BE2C (cell line): ENCODE data around the gene INVS.

ENCODE experiments used
- DNase-seq: peaks from one replicate; pipeline ENCODE4 v3.0.0-alpha.2; 2020
- H3K27me3 ChIP-seq: fragments of 250-450 bp; sonication (Bioruptor Pico); 2 replicates; pipeline ENCODE4 v1.5.1; 2020; ENCODE audit warnings: mild to moderate bottlenecking
- H3K36me3 ChIP-seq: fragments of 250-450 bp; sonication (Bioruptor Pico); 2 replicates; pipeline ENCODE4 v1.5.1; 2020; ENCODE audit warnings: mild to moderate bottlenecking
- H3K4me1 ChIP-seq: fragments of 250-450 bp; sonication (Bioruptor Pico); 2 replicates; pipeline ENCODE4 v1.5.1; 2020
- H3K4me3 ChIP-seq: 2 replicates; pipeline ENCODE4 v1.5.1; 2011; ENCODE audit warnings: low read depth, low read length
- H3K9me3 ChIP-seq: fragments of 250-450 bp; sonication (Bioruptor Pico); 2 replicates; pipeline ENCODE4 v1.5.1; 2020
- TF ChIP-seq, protein P1 (sequence below): IDR thresholded peaks from 2 replicates; pipeline ENCODE4 v1.5.1; 2012; ENCODE audit warnings: mild to moderate bottlenecking, low read depth, low read length

The INVS gene

GRCh38 chr9:100306283-100306682 lies 207.2 kb downstream of the INVS start:
- H3K36me3 ChIP-seq, result peaks cover 87% of the 10 kb centered on the region
- H3K9me3 ChIP-seq, result no peaks in the 10 kb centered on the region
- DNase-seq, result no peak
- H3K27me3 ChIP-seq, result no peaks in the 10 kb centered on the region
- H3K4me3 ChIP-seq, result no peak overlapping the region
- H3K4me1 ChIP-seq, result no peaks in the 10 kb centered on the region
- TF ChIP-seq, protein P1, sequence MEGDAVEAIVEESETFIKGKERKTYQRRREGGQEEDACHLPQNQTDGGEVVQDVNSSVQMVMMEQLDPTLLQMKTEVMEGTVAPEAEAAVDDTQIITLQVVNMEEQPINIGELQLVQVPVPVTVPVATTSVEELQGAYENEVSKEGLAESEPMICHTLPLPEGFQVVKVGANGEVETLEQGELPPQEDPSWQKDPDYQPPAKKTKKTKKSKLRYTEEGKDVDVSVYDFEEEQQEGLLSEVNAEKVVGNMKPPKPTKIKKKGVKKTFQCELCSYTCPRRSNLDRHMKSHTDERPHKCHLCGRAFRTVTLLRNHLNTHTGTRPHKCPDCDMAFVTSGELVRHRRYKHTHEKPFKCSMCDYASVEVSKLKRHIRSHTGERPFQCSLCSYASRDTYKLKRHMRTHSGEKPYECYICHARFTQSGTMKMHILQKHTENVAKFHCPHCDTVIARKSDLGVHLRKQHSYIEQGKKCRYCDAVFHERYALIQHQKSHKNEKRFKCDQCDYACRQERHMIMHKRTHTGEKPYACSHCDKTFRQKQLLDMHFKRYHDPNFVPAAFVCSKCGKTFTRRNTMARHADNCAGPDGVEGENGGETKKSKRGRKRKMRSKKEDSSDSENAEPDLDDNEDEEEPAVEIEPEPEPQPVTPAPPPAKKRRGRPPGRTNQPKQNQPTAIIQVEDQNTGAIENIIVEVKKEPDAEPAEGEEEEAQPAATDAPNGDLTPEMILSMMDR, result no peak

DNA sequence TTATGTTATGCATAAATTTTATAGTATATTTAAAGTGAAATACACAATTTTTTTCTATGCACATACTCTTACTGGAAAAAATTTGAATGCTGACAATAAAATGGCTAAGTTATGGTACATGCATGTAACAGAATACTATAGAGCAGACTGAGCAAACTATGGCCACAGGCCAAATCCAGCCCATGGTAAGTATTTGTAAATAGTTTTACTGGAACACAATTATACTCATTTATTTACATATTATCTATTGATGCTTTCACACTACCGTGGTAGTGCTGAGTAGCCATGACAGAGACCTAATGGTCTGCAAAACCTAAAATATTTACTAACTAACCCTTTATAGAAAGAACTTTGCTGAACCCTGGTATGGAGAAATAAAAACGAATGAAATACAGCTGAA lies 208.0 kb downstream of the INVS start:
- TF ChIP-seq, protein P1, result no peak
- no peak for DNase-seq
- no peak overlapping the region for H3K4me3 ChIP-seq
- H3K27me3 ChIP-seq, result no peaks in the 10 kb centered on the region
- no peaks in the 10 kb centered on the region for H3K4me1 ChIP-seq
- H3K9me3 ChIP-seq, result no peaks in the 10 kb centered on the region
- H3K36me3 ChIP-seq, result peaks cover 84% of the 10 kb centered on the region

GRCh38 chr9:100308965-100309564 lies 210.0 kb downstream of the INVS start:
- Histone ChIP-seq H3K9me3 (no peaks in the 10 kb centered on the region), H3K4me3 (no peak overlapping the region), H3K4me1 (no peaks in the 10 kb centered on the region), H3K36me3 (peaks cover 68% of the 10 kb centered on the region), H3K27me3 (no peaks in the 10 kb centered on the region)
- TF ChIP-seq, protein P1, result no peak
- DNase-seq, result no peak

- peaks cover 71% of the 10 kb centered on the region for H3K36me3 ChIP-seq
- TF ChIP-seq, protein P1, result no peak
- no peak for DNase-seq
- H3K4me1 ChIP-seq, result no peaks in the 10 kb centered on the region
- H3K4me3 ChIP-seq, result no peak overlapping the region
- H3K9me3 ChIP-seq, result no peaks in the 10 kb centered on the region
- H3K27me3 ChIP-seq, result no peaks in the 10 kb centered on the region
These were observed 210.9 kb downstream of the INVS start for GRCh38 chr9:100309992-100310391.

GRCh38 chr9:100315561-100315960 lies 216.5 kb downstream of the INVS start:
- DNase-seq, result no peak
- TF ChIP-seq, protein P1, result no peak
- H3K36me3 ChIP-seq, result peaks cover 66% of the 10 kb centered on the region

GRCh38 chr9:100317706-100318105 lies 218.7 kb downstream of the INVS start:
- TF ChIP-seq, protein P1, result no peak
- H3K4me1 ChIP-seq, result no peaks in the 10 kb centered on the region
- H3K9me3 ChIP-seq, result no peaks in the 10 kb centered on the region
- H3K27me3 ChIP-seq, result no peaks in the 10 kb centered on the region
- H3K36me3 ChIP-seq, result peaks cover 70% of the 10 kb centered on the region
- no peak for DNase-seq
- H3K4me3 ChIP-seq, result no peak overlapping the region

More at GRCh38 chr9:100315561-100315960, 216.5 kb downstream of the INVS start:
- Histone ChIP-seq H3K4me1 (no peaks in the 10 kb centered on the region), H3K27me3 (no peaks in the 10 kb centered on the region), H3K4me3 (no peak overlapping the region), H3K9me3 (no peaks in the 10 kb centered on the region)
